Measurements from ENCODE around the gene CIB4.

The CIB4 gene

DNA sequence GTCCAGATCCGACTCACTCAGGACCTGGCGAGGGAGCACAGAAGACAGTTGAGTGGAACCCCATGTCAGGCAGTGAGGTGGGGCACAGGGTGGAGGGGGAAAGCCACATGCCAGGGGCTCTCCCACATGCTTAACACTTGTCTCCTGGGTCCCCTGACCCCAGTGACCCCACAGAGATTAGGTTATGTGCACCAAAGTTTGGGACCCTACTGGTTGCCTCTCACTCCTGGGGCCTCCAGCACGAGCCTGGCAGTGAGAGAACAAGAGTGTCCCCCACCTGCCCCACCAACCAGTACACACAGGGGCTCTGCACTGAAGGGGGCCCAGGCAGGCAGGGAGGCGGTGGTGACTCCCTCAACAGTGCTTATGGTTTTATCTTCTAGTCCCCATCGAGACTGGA is 58.3 kb downstream of the CIB4 start:
- Histone ChIP-seq H3K4me3 (ENCODE audit: low read length) (no peak overlapping the region), H3K36me3 (ENCODE audit: control insufficient read depth, low read depth, low read length) (no peaks in the 10 kb centered on the region), H3K9ac (ENCODE audit: low read length) (no peak overlapping the region), H3K9me3 (ENCODE audit: control insufficient read depth, low read depth, low read length) (no peaks in the 10 kb centered on the region), H3K27me3 (ENCODE audit: control insufficient read depth, insufficient read depth, low read length) (peaks cover 8% of the 10 kb centered on the region), H3K4me1 (ENCODE audit: control insufficient read depth, low read depth, low read length) (no peaks in the 10 kb centered on the region), H3K27ac (ENCODE audit: low read length) (no peak overlapping the region)

- no peak overlapping the region for H3K27ac ChIP-seq (ENCODE audit: low read length)
- peaks cover 9% of the 10 kb centered on the region for H3K27me3 ChIP-seq (ENCODE audit: control insufficient read depth, insufficient read depth, low read length)
- no peaks in the 10 kb centered on the region for H3K9me3 ChIP-seq (ENCODE audit: control insufficient read depth, low read depth, low read length)
- H3K9ac ChIP-seq (ENCODE audit: low read length) = no peak overlapping the region
- H3K4me3 ChIP-seq (ENCODE audit: low read length) = no peak overlapping the region
- H3K36me3 ChIP-seq (ENCODE audit: control insufficient read depth, low read depth, low read length) = no peaks in the 10 kb centered on the region
- H3K4me1 ChIP-seq (ENCODE audit: control insufficient read depth, low read depth, low read length) = no peaks in the 10 kb centered on the region
Measured at GRCh38 chr2:26581991-26582842, 58.9 kb downstream of the CIB4 start.

DNA sequence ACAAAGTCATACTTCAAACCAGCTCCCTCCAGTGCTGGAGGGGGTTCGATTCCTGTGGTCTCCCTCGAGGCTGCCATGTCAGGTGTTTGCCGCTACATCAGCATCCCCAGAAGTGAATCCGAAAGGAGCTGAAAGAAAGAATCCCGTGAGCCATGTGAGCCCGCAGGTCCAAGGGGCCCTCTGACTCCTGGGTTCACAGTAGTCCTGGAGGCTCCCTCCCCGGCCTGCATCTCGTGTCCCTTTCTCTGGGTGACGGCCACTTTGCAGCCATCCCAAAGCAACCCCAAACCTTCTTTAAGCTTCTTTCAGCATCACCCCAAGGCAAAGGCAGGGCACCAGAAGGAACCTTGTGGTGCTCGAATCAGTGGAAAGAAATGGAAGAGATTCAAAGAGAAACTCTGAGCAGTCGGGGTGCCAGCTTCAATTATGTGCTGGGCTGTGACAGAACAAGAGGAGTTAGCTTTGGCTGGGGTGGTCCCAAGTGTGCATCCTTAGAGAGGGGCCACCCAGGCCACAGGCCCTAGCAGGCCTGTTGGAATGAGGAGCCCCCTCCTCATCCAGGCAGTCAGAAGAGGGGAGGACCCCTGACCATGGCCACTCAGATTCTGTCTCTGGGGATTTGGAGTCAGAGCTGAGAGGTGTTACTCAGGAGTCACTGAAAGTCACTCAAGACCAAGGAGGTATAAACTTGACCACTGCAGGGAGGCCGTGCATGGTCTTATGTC is 59.7 kb downstream of the CIB4 start:
- Histone ChIP-seq H3K4me3 (ENCODE audit: low read length) (no peak overlapping the region), H3K9me3 (ENCODE audit: control insufficient read depth, low read depth, low read length) (no peaks in the 10 kb centered on the region), H3K36me3 (ENCODE audit: control insufficient read depth, low read depth, low read length) (no peaks in the 10 kb centered on the region), H3K4me1 (ENCODE audit: control insufficient read depth, low read depth, low read length) (no peaks in the 10 kb centered on the region), H3K9ac (ENCODE audit: low read length) (no peak overlapping the region), H3K27me3 (ENCODE audit: control insufficient read depth, insufficient read depth, low read length) (peaks cover 9% of the 10 kb centered on the region), H3K27ac (ENCODE audit: low read length) (no peak overlapping the region)

DNA sequence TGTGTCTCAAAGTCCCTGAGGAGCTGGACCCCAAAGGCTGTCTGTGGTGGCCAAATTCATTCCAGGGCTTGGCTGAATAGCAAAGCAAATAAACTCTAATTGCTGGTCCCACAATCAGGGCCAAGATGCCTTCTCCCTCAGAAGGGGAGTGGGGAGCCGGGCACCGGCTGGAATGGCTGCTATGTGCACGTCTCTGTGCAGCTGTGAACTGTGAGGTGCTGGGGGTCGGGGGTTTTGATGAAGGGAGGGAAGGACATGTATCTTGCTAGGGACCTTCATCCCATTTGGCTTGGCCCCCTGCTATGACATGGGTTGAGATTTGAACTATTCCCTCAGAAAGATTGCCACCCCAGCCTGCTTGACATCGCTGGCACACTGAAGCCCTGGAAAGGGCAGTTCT is 60.4 kb downstream of the CIB4 start:
- H3K27me3 ChIP-seq (ENCODE audit: control insufficient read depth, insufficient read depth, low read length) = peaks cover 9% of the 10 kb centered on the region
- H3K4me1 ChIP-seq (ENCODE audit: control insufficient read depth, low read depth, low read length) = no peaks in the 10 kb centered on the region
- no peak overlapping the region for H3K27ac ChIP-seq (ENCODE audit: low read length)
- H3K9me3 ChIP-seq (ENCODE audit: control insufficient read depth, low read depth, low read length) = no peaks in the 10 kb centered on the region
- H3K36me3 ChIP-seq (ENCODE audit: control insufficient read depth, low read depth, low read length) = no peaks in the 10 kb centered on the region
- H3K9ac ChIP-seq (ENCODE audit: low read length) = no peak overlapping the region
- no peak overlapping the region for H3K4me3 ChIP-seq (ENCODE audit: low read length)

- no peak overlapping the region for H3K9ac ChIP-seq (ENCODE audit: low read length)
- no peaks in the 10 kb centered on the region for H3K9me3 ChIP-seq (ENCODE audit: control insufficient read depth, low read depth, low read length)
- no peaks in the 10 kb centered on the region for H3K4me1 ChIP-seq (ENCODE audit: control insufficient read depth, low read depth, low read length)
- peaks cover 9% of the 10 kb centered on the region for H3K27me3 ChIP-seq (ENCODE audit: control insufficient read depth, insufficient read depth, low read length)
- H3K27ac ChIP-seq (ENCODE audit: low read length) = no peak overlapping the region
- no peak overlapping the region for H3K4me3 ChIP-seq (ENCODE audit: low read length)
- no peaks in the 10 kb centered on the region for H3K36me3 ChIP-seq (ENCODE audit: control insufficient read depth, low read depth, low read length)
Measured at GRCh38 chr2:26580151-26580550, 61.0 kb downstream of the CIB4 start.

GRCh38 chr2:26579723-26580040 is 61.5 kb downstream of the CIB4 start:
- Histone ChIP-seq H3K27me3 (ENCODE audit: control insufficient read depth, insufficient read depth, low read length) (peaks cover 9% of the 10 kb centered on the region), H3K9me3 (ENCODE audit: control insufficient read depth, low read depth, low read length) (no peaks in the 10 kb centered on the region)

DNA sequence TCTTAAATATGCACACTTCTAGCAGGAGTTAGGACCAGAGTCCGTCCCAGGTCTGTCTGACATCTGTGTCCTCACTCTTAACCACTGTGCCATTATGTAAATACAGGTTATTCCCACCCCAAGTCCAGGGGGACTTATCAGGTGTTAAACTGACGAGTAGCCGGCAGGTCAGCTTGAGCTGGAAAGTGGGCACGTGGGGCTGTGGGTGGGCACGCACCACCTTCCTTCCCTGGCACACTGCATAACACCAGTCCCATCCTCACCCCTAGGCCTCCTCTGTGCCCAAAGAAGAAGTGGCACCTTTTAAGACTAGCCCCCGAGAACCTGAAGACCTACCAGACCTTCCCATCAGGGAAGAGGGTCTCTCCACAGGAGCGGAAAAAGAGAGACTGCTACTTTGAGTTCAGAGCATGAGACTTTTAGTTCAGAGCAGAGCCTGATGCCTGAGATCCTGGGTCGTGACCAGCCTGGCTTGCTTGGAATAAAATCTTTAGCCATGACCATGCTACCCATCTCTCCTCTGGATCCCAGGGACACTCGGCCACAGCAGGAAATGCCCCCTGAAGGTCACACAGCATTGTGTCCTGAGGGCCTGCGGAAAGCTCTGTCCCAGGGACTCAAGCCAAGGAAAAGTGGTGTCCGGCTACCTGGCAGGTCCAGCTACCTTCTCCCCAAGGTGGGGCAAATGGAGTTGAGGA is 62.0 kb downstream of the CIB4 start:
- peaks cover 9% of the 10 kb centered on the region for H3K27me3 ChIP-seq (ENCODE audit: control insufficient read depth, insufficient read depth, low read length)
- H3K4me3 ChIP-seq (ENCODE audit: low read length) = no peak overlapping the region
- H3K9ac ChIP-seq (ENCODE audit: low read length) = no peak overlapping the region
- H3K36me3 ChIP-seq (ENCODE audit: control insufficient read depth, low read depth, low read length) = no peaks in the 10 kb centered on the region
- no peaks in the 10 kb centered on the region for H3K9me3 ChIP-seq (ENCODE audit: control insufficient read depth, low read depth, low read length)
- no peaks in the 10 kb centered on the region for H3K4me1 ChIP-seq (ENCODE audit: control insufficient read depth, low read depth, low read length)
- no peak overlapping the region for H3K27ac ChIP-seq (ENCODE audit: low read length)

More at GRCh38 chr2:26579723-26580040, 61.5 kb downstream of the CIB4 start:
- Histone ChIP-seq H3K4me3 (ENCODE audit: low read length) (no peak overlapping the region), H3K36me3 (ENCODE audit: control insufficient read depth, low read depth, low read length) (no peaks in the 10 kb centered on the region), H3K27ac (ENCODE audit: low read length) (no peak overlapping the region), H3K9ac (ENCODE audit: low read length) (no peak overlapping the region), H3K4me1 (ENCODE audit: control insufficient read depth, low read depth, low read length) (no peaks in the 10 kb centered on the region)

- H3K9me3 ChIP-seq (ENCODE audit: control insufficient read depth, low read depth, low read length) = no peaks in the 10 kb centered on the region
- H3K27me3 ChIP-seq (ENCODE audit: control insufficient read depth, insufficient read depth, low read length) = peaks cover 9% of the 10 kb centered on the region
- H3K36me3 ChIP-seq (ENCODE audit: control insufficient read depth, low read depth, low read length) = no peaks in the 10 kb centered on the region
- no peak overlapping the region for H3K27ac ChIP-seq (ENCODE audit: low read length)
- no peaks in the 10 kb centered on the region for H3K4me1 ChIP-seq (ENCODE audit: control insufficient read depth, low read depth, low read length)
- no peak overlapping the region for H3K9ac ChIP-seq (ENCODE audit: low read length)
- H3K4me3 ChIP-seq (ENCODE audit: low read length) = no peak overlapping the region
Measured at GRCh38 chr2:26578581-26578980, 62.6 kb downstream of the CIB4 start.

DNA sequence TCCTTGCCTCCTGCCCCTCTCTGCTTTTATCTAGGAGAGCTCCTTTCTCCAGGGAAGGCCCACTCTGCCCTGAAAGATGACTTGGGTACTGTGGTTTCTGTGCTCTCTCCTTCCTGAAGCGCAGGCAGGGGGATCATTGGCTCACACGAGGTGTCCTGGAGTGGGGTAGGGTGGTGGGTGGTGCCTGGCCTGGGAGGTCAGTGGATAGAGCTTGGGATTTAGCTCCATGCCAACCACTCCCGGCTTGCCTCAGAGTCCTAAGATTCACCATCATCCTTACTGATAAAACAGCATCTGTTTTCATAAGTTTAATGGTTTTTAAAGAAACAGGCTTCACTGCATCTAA is 63.1 kb downstream of the CIB4 start:
- Histone ChIP-seq H3K4me1 (ENCODE audit: control insufficient read depth, low read depth, low read length) (no peaks in the 10 kb centered on the region), H3K4me3 (ENCODE audit: low read length) (no peak overlapping the region), H3K36me3 (ENCODE audit: control insufficient read depth, low read depth, low read length) (no peaks in the 10 kb centered on the region), H3K27me3 (ENCODE audit: control insufficient read depth, insufficient read depth, low read length) (peaks cover 9% of the 10 kb centered on the region), H3K9ac (ENCODE audit: low read length) (no peak overlapping the region), H3K27ac (ENCODE audit: low read length) (no peak overlapping the region), H3K9me3 (ENCODE audit: control insufficient read depth, low read depth, low read length) (no peaks in the 10 kb centered on the region)

DNA sequence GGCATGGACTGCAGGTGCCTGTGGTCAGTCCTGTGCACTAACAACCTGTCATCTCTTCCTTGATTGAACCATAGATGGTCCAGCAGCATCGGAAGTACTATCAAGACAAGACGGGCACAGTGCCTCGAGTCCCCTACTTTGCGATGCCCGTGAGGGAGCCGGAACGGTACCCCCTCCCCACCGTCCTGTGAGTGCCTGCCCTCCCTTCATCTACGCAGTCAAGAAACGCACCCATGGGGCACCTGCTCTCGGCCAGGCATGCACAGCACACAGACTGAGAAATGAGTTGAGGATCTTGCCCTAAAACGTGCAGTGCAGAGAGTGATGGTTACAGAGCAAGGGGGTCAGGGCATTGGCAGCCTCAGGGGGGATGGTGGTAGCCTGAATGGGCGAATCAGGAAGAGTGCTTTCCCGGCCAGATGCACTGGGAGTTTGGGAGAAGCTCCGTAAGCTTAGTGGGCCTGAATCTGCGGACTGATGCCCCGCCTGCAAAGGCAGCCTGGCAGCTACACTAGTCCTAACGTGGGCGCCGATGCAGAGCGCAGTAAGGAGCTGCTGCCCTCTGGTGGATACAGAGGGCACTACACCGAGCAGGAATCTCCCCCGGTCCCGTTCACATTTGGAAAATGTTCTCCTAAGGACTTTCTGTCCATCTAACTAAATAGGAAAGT is 63.6 kb downstream of the CIB4 start:
- no peaks in the 10 kb centered on the region for H3K9me3 ChIP-seq (ENCODE audit: control insufficient read depth, low read depth, low read length)
- no peak overlapping the region for H3K9ac ChIP-seq (ENCODE audit: low read length)
- H3K36me3 ChIP-seq (ENCODE audit: control insufficient read depth, low read depth, low read length) = no peaks in the 10 kb centered on the region
- peaks cover 9% of the 10 kb centered on the region for H3K27me3 ChIP-seq (ENCODE audit: control insufficient read depth, insufficient read depth, low read length)
- H3K27ac ChIP-seq (ENCODE audit: low read length) = no peak overlapping the region
- H3K4me3 ChIP-seq (ENCODE audit: low read length) = no peak overlapping the region
- H3K4me1 ChIP-seq (ENCODE audit: control insufficient read depth, low read depth, low read length) = no peaks in the 10 kb centered on the region
